GM18909 (cell line): ENCODE data around the gene PRKN.

Experiments
- ATAC-seq: cut with Tn5 transposase; IDR thresholded peaks from one replicate; pipeline ENCODE4 v1.9.1; 2021; ENCODE audit warnings: mild to moderate bottlenecking; ENCODE audit not compliant: unreplicated experiment, poor library complexity

Gene PRKN

GRCh38 chr6:161434350-161434749 is 1293.2 kb downstream of the PRKN start:
- no peak for ATAC-seq

- no peak for ATAC-seq
Observed at GRCh38 chr6:161432546-161432945, 1295.0 kb downstream of the PRKN start.

- ATAC-seq: no peak
Observed at GRCh38 chr6:161429921-161430490, 1297.6 kb downstream of the PRKN start.

DNA sequence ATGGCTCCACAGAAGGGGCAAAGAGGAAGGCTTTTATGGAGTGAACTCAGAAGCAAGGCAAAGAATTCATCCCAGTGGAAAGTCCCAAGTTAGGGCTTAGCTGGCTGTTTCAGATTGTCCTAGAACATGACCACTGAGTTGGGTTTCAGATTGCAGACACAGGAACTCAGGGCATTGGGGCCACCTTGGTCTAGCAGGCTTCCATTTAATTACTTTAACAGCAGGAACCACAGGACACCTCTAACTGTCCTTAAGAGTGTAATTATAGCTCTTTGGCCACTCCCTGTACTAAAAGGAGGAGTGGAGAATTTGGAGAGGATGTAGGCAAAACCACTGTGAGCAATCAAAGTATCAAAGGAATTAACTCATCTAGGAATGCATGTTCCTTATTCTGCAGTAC is 1303.1 kb downstream of the PRKN start:
- ATAC-seq: no peak

DNA sequence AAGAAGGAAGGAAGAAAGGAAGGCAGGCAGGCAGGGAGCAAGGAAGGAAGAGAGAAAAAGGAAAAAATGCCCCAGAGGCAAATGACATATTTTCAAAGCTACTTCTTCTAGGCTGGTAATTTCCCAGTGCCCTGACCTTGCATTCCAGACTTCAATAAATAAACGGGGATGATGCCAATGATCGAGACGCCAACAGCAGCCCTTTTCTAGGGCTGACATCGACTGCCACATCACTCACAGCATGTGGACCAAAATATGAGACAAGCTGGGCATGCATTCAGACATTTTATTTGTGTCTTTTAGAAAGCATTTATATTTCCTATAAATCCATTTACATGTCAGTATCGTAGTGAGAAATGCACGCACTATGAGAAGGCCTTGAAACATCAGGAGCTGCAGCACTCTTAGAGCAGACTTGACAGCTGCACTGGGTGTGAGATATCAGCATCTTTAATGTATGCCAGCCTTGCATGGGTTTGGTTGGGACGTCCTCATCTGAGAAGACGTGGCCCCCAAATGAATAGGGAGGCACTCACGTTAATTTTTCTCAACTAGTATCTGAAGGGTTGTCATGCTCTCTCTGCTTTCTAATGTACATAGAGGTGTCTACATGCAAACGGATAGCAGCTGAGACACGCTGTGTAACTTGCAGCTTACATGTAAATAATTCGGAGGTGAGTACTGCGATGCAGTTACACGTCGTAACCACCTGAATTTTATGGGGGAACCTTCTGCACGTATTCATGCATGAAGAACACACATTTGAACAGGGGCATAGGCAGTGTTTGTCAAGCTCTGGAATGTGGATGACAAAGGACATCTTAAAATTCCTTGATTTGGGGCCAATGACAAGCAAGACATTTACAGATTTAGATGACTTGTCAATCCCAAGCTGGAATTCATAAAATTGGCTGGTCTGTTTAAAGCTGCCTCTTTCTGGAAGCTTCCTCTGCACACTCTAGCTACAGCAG is 1304.6 kb downstream of the PRKN start:
- ATAC-seq: no peak

DNA sequence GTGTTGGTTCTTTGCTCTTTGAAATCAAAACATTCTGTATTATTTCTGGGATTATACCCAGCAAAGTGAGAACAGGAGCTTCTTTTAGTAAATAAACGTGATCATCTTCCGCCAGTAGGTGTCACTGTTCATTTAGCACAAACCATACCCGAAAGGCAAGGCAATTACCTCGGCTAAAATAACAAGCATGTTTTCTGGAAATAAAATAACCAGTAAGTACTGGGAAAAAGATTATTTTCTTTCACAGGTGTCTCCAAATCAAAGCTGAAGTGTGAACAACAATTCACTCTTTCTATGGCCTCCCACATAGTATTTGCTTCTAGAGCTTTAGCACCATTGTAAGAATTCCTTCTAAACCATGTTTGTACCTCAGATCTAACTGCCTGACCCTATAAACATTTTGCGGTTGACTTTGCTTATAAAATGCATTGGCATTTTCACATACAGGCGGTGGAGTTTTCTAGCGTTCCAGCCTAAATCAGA is 1309.1 kb downstream of the PRKN start:
- ATAC-seq: peak; percentile 84

- ATAC-seq: peak; percentile 20
Observed at GRCh38 chr6:161417717-161418462, 1309.7 kb downstream of the PRKN start.

- no peak for ATAC-seq
Observed at GRCh38 chr6:161415302-161415855, 1312.2 kb downstream of the PRKN start.

DNA sequence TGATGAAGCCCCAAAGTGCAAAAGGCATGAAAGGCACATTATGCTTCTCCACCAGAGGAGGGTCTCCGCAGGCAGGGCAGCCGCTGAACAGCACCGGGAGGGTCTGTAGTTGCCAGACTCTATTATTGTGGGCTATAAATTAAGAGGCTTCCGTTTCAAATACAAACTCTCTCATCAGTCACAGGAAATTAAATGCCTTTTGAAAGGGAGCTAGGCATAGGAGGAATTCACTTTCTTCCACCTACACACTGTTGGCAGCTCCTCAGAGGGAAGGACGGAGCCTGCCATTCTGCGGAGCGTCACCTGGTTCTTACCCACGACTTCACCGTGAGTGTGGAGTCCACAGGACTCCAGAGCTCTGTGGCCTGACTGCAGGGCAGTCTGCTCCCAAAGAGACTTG is 1312.9 kb downstream of the PRKN start:
- no peak for ATAC-seq

DNA sequence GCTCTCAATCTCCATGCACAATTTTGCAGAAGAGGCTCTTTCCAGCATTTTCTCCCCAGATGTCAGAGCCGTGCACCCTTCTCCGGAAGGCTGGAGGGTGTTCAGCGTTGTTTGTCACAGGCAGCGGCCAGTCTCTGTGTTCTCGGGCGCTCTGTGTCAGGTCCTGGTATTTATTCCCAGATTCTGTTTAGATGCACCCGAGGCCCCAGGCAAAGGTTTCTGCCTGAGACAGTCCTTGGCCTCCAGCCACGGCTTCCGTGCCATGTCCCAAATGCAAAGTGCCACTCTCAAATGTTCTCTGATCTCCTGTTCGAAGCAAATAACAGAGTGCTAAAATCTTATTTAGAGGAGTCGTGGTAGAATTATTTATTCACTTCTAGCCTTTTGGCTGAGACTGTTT is 1313.4 kb downstream of the PRKN start:
- no peak for ATAC-seq

DNA sequence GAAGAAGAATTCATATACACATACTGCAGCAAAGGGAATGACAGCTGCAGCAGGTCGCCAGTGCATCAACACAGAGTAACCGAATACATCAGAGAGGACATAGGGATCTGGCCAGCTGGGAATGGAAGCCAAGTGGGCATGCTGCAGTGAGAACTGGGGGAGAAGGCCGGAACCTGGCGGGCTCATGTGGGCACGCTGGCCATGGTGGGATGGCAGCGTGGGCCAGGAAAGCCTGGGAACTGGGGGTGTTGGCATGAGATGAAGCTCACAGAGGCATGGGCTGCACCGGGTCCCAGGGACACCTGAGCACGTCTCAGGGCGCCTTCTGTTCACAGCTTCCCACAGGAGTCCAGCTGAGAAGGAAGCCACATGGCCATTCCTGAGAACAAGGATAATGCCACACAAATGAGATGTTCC is 1314.2 kb downstream of the PRKN start:
- no peak for ATAC-seq

- no peak for ATAC-seq
Observed at GRCh38 chr6:161412795-161413194, 1314.8 kb downstream of the PRKN start.

GRCh38 chr6:161411265-161411944 is 1316.2 kb downstream of the PRKN start:
- no peak for ATAC-seq

DNA sequence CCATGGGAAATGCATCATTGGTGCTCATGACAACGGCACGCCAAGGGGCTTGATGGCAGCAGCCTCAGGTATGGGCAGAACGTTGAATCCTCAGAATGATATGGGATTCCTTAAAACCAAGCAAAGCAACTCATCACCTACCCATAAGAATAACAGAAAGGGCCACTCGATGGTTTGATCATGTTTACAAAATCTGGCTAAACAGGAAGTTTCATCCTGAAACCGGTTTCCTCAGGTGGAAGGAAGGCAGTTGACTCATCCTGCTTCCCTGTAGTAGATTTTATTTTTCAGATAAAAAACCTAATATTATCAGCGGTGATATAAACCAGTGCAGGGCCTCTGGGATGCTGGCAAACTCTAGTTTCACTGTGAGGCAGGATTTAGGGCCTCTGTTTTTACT is 1316.8 kb downstream of the PRKN start:
- ATAC-seq: no peak

- no peak for ATAC-seq
Observed at GRCh38 chr6:161410076-161410475, 1317.5 kb downstream of the PRKN start.

GRCh38 chr6:161409353-161409752 is 1318.2 kb downstream of the PRKN start:
- ATAC-seq: no peak

DNA sequence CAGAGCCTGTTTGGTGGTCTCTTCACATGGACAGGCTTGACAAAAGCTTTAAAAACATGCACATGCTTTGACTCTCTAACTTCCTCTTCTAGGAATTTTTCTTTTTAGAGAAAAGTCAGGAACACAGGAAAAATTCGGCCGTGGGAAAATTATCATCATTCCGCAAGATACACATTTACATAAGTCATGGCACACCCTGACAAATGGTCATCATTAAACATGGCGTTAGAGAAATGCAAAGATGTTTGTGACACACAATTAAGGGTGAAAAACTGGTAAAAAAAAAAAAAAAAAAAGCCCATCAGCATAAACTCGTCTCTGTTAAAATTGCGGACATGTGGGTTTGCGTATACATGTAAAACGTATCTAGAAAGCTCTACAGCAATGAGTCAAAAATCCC is 1319.5 kb downstream of the PRKN start:
- no peak for ATAC-seq

- ATAC-seq: peak; percentile 55
Observed at GRCh38 chr6:161407581-161407980, 1320.0 kb downstream of the PRKN start.

DNA sequence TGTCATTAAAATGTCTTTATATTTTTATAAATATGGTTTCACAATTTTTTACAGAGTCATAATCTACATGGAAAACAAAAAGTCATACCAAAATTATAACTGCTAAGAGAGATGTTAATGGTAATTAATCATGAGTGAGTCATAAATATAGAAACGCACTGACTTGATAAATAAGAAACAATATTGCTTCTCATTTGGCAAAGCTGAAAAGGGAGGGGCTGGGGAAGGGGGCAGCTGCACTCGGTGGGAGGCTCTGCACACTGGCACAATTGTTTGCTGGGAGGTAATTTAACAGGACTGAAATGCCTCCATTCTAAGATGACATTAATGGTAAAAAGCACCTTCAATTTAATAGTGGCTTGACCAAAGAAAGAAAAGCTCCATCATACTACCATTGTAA is 1320.5 kb downstream of the PRKN start:
- ATAC-seq: peak; percentile 8

DNA sequence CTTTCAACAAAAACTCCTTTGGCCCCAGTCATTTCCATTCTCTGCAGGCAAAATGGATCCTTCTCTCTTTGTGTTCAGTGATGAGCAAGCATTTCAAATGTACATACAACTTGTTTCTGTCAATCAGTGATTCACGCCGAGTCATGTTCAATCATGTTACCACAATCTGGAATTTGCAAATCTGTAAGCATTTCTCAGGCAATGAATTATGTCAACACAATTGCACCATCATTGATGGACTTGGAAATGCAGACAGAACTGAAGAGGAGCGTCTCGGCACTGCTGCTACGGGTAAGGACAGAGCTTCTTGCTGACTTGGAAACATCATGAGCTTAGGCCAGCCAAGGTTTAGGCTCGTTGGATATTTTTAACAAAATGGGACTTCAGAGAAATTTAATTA is 1320.9 kb downstream of the PRKN start:
- no peak for ATAC-seq
